WTC11 (cell line): ENCODE data around the gene ST3GAL6. TPM values are rescaled to one million over a fixed set of nuclear protein-coding genes. Genes with fewer than 3 reads are reported as not detected.
"Not testable (repeated sequence)": the region's sequence is repeated elsewhere in the genome, so short reads cannot be mapped to it uniquely, and the experiment has no call there.

ENCODE experiments used
- ATAC-seq: fragments of 200-7000 bp; cut with Tn5 transposase; 2 replicates; pipeline ENCODE4 v1.10.0; 2021; ENCODE audit warnings: mild to moderate bottlenecking, moderate library complexity
- CTCF ChIA-PET: fragments of 300-600 bp; sonication (Branson Sonifier 250); formaldehyde crosslinking; loops from one replicate; lab custom pipeline; 2021; ENCODE audit warnings: antibody characterized with exemption; lab: Charles Lee
- POLR2A ChIA-PET: fragments of 350-600 bp; sonication (Branson Sonifier 250); formaldehyde crosslinking; loops from one replicate; lab custom pipeline; 2021; ENCODE audit warnings: antibody characterized with exemption; lab: Charles Lee
- DNase-seq: peaks from one replicate; pipeline ENCODE4 v3.0.0; 2021; ENCODE audit warnings: low spot score
- H3K27ac Mint-ChIP-seq: 2 replicates; pipeline ENCODE4 v1.8.0; 2021; ENCODE audit warnings: mixed read lengths
- H3K27me3 Mint-ChIP-seq: 2 replicates; pipeline ENCODE4 v1.8.0; 2021; ENCODE audit warnings: low read depth, mild to moderate bottlenecking, moderate library complexity, mixed read lengths
- H3K36me3 Mint-ChIP-seq: 2 replicates; pipeline ENCODE4 v1.8.0; 2021; ENCODE audit warnings: mixed read lengths
- H3K4me1 Mint-ChIP-seq: 2 replicates; pipeline ENCODE4 v1.8.0; 2022; ENCODE audit warnings: mixed read lengths
- H3K4me3 Mint-ChIP-seq: 2 replicates; pipeline ENCODE4 v1.8.0; 2021; ENCODE audit warnings: mild to moderate bottlenecking, moderate library complexity, mixed read lengths
- H3K9me3 Mint-ChIP-seq: 2 replicates; pipeline ENCODE4 v1.8.0; 2021; ENCODE audit warnings: mixed read lengths
- CREM ChIP-seq: sonication (generic); formaldehyde crosslinking; IDR thresholded peaks from 2 replicates; pipeline ENCODE4 v1.8.1; 2022; ENCODE audit warnings: mild to moderate bottlenecking, missing genetic modification reagents, moderate library complexity
- ESRRA ChIP-seq: sonication (generic); formaldehyde crosslinking; IDR thresholded peaks from 2 replicates; pipeline ENCODE4 v1.8.1; 2022; ENCODE audit warnings: mild to moderate bottlenecking, missing genetic modification reagents, borderline replicate concordance
- FOXK1 ChIP-seq: sonication (generic); formaldehyde crosslinking; IDR thresholded peaks from 2 replicates; pipeline ENCODE4 v1.8.0; 2022; ENCODE audit warnings: mild to moderate bottlenecking, moderate library complexity, missing genetic modification reagents
- IRF2 ChIP-seq: sonication (generic); formaldehyde crosslinking; IDR thresholded peaks from 2 replicates; pipeline ENCODE4 v1.8.0; 2022; ENCODE audit warnings: low read depth, missing genetic modification reagents, borderline replicate concordance
- KAT7 ChIP-seq: sonication (generic); formaldehyde crosslinking; IDR thresholded peaks from 2 replicates; pipeline ENCODE4 v1.8.1; 2023; ENCODE audit warnings: missing genetic modification reagents, mild to moderate bottlenecking, borderline replicate concordance
- MYBL2 ChIP-seq: sonication (generic); formaldehyde crosslinking; IDR thresholded peaks from 2 replicates; pipeline ENCODE4 v1.8.1; 2023; ENCODE audit warnings: mild to moderate bottlenecking, moderate library complexity, missing genetic modification reagents
- NR1H2 ChIP-seq: sonication (generic); formaldehyde crosslinking; IDR thresholded peaks from 2 replicates; pipeline ENCODE4 v1.9.0; 2021; ENCODE audit warnings: mild to moderate bottlenecking, moderate library complexity, missing genetic modification reagents
- NR2C2 ChIP-seq: sonication (generic); formaldehyde crosslinking; IDR thresholded peaks from 2 replicates; pipeline ENCODE4 v1.8.0; 2022; ENCODE audit warnings: mild to moderate bottlenecking, missing genetic modification reagents
- PRRX2 ChIP-seq: fragments of 250-450 bp; sonication (Bioruptor Pico); IDR thresholded peaks from 2 replicates; pipeline ENCODE4 v1.8.0; 2021; ENCODE audit warnings: mild to moderate bottlenecking
- SMAD4 ChIP-seq: sonication (generic); formaldehyde crosslinking; IDR thresholded peaks from 2 replicates; pipeline ENCODE4 v1.8.0; 2022; ENCODE audit warnings: mild to moderate bottlenecking, missing genetic modification reagents
- TEAD1 ChIP-seq: sonication (generic); formaldehyde crosslinking; IDR thresholded peaks from 2 replicates; pipeline ENCODE4 v1.8.0; 2022; ENCODE audit warnings: mild to moderate bottlenecking, missing genetic modification reagents
- TEAD4 ChIP-seq: sonication (generic); formaldehyde crosslinking; IDR thresholded peaks from 2 replicates; pipeline ENCODE4 v1.8.0; 2022; ENCODE audit warnings: mild to moderate bottlenecking, missing genetic modification reagents
- TP53 ChIP-seq: sonication (generic); formaldehyde crosslinking; IDR thresholded peaks from 2 replicates; pipeline ENCODE4 v1.8.1; 2023; ENCODE audit warnings: mild to moderate bottlenecking, missing genetic modification reagents
- ZNF671 ChIP-seq: fragments of 250-450 bp; sonication (Bioruptor Pico); IDR thresholded peaks from 2 replicates; pipeline ENCODE4 v1.8.0; 2021; ENCODE audit warnings: mild to moderate bottlenecking
- total RNA-seq: library from RNA; stranded (reverse); gene quantifications from 3 replicates; pipeline ENCODE4 v1.2.3, GENCODE V29; 2021
- TF ChIP-seq, protein P1 (sequence below): sonication (generic); formaldehyde crosslinking; IDR thresholded peaks from 2 replicates; pipeline ENCODE4 v1.8.0; 2023; ENCODE audit warnings: mild to moderate bottlenecking, missing genetic modification reagents
- TF ChIP-seq, protein P2 (sequence below): sonication (generic); formaldehyde crosslinking; IDR thresholded peaks from 2 replicates; pipeline ENCODE4 v1.8.0; 2023; ENCODE audit warnings: missing genetic modification reagents
- TF ChIP-seq, protein P3 (sequence below): sonication (generic); formaldehyde crosslinking; IDR thresholded peaks from 2 replicates; pipeline ENCODE4 v1.8.0; 2022; ENCODE audit warnings: mild to moderate bottlenecking, missing genetic modification reagents
- TF ChIP-seq, protein P4 (sequence below): fragments of 250-450 bp; sonication (Bioruptor Pico); IDR thresholded peaks from 2 replicates; pipeline ENCODE4 v1.8.0; 2021; ENCODE audit warnings: mild to moderate bottlenecking
- TF ChIP-seq, protein P5 (sequence below): sonication (generic); formaldehyde crosslinking; IDR thresholded peaks from 2 replicates; pipeline ENCODE4 v1.8.1; 2022; ENCODE audit warnings: mild to moderate bottlenecking, moderate library complexity, missing genetic modification reagents
- TF ChIP-seq, protein P6 (sequence below): sonication (generic); formaldehyde crosslinking; IDR thresholded peaks from 2 replicates; pipeline ENCODE4 v1.8.1; 2023; ENCODE audit warnings: mild to moderate bottlenecking, missing genetic modification reagents

Gene ST3GAL6
- total RNA-seq, 1 experiment from 2014 or later = 8.1 TPM

DNA sequence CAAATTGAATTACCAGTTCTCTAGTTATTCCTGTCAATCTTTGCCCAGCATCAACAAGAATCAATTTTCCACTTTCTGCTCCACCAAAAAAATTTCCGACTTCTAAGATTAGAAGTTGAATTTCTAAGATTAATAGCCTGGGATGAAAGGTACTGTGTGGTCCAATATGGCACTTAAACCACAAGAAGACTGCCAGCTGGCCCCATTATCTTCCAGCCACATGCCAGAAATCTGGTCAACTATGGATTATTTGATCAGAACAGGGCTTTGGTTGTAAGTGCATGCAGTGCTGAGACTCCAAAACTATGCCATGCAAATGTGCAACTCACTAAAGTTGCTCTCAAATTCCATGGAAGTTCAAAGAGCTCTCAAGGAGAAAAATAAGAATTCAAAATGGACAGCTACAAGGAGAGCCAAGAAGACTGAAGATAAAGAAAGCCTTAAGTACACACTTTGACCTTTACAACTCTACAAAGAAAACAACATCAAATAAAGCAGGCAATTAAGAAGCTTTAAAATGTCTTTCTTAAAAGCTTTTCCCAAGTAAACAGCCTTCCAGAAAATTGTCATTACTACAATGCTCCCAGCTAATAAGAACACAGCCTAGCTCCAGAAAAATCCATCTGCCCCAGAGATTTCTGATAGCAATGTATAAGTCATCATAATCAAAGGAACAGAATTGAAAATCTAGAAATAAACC, 64.2 kb downstream of the ST3GAL6 start:
- no peak overlapping the region for H3K27ac Mint-ChIP-seq
- CTCF ChIA-PET = interaction anchor here (0.6 to 2.2 kb wide), 6 partner anchors 10 to 167 kb away, joined by 3 to 13 read pairs (median 4); partner anchors contain the start of gene DCBLD2
- H3K4me3 Mint-ChIP-seq = no peak overlapping the region
- H3K4me1 Mint-ChIP-seq = peaks cover 5% of the 10 kb centered on the region
- no peak for ATAC-seq
- no peak for TF ChIP-seq TP53 (CRISPR knock-in tag)
- TF ChIP-seq, protein P1, sequence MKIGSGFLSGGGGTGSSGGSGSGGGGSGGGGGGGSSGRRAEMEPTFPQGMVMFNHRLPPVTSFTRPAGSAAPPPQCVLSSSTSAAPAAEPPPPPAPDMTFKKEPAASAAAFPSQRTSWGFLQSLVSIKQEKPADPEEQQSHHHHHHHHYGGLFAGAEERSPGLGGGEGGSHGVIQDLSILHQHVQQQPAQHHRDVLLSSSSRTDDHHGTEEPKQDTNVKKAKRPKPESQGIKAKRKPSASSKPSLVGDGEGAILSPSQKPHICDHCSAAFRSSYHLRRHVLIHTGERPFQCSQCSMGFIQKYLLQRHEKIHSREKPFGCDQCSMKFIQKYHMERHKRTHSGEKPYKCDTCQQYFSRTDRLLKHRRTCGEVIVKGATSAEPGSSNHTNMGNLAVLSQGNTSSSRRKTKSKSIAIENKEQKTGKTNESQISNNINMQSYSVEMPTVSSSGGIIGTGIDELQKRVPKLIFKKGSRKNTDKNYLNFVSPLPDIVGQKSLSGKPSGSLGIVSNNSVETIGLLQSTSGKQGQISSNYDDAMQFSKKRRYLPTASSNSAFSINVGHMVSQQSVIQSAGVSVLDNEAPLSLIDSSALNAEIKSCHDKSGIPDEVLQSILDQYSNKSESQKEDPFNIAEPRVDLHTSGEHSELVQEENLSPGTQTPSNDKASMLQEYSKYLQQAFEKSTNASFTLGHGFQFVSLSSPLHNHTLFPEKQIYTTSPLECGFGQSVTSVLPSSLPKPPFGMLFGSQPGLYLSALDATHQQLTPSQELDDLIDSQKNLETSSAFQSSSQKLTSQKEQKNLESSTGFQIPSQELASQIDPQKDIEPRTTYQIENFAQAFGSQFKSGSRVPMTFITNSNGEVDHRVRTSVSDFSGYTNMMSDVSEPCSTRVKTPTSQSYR (CRISPR knock-in tag) = no peak
- TF ChIP-seq, protein P2, sequence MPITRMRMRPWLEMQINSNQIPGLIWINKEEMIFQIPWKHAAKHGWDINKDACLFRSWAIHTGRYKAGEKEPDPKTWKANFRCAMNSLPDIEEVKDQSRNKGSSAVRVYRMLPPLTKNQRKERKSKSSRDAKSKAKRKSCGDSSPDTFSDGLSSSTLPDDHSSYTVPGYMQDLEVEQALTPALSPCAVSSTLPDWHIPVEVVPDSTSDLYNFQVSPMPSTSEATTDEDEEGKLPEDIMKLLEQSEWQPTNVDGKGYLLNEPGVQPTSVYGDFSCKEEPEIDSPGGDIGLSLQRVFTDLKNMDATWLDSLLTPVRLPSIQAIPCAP (CRISPR knock-in tag) = no peak
- TF ChIP-seq SMAD4 (CRISPR knock-in tag) = no peak
- TF ChIP-seq, protein P3, sequence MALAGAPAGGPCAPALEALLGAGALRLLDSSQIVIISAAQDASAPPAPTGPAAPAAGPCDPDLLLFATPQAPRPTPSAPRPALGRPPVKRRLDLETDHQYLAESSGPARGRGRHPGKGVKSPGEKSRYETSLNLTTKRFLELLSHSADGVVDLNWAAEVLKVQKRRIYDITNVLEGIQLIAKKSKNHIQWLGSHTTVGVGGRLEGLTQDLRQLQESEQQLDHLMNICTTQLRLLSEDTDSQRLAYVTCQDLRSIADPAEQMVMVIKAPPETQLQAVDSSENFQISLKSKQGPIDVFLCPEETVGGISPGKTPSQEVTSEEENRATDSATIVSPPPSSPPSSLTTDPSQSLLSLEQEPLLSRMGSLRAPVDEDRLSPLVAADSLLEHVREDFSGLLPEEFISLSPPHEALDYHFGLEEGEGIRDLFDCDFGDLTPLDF (CRISPR knock-in tag) = no peak
- TF ChIP-seq, protein P4, sequence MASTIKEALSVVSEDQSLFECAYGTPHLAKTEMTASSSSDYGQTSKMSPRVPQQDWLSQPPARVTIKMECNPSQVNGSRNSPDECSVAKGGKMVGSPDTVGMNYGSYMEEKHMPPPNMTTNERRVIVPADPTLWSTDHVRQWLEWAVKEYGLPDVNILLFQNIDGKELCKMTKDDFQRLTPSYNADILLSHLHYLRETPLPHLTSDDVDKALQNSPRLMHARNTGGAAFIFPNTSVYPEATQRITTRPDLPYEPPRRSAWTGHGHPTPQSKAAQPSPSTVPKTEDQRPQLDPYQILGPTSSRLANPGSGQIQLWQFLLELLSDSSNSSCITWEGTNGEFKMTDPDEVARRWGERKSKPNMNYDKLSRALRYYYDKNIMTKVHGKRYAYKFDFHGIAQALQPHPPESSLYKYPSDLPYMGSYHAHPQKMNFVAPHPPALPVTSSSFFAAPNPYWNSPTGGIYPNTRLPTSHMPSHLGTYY (CRISPR knock-in tag) = no peak
- TF ChIP-seq ESRRA = no peak
- no peak for TF ChIP-seq KAT7 (CRISPR knock-in tag)
- TF ChIP-seq, protein P5, sequence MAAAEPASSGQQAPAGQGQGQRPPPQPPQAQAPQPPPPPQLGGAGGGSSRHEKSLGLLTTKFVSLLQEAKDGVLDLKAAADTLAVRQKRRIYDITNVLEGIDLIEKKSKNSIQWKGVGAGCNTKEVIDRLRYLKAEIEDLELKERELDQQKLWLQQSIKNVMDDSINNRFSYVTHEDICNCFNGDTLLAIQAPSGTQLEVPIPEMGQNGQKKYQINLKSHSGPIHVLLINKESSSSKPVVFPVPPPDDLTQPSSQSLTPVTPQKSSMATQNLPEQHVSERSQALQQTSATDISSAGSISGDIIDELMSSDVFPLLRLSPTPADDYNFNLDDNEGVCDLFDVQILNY (CRISPR knock-in tag) = no peak
- TF ChIP-seq FOXK1 (CRISPR knock-in tag) = no peak
- TF ChIP-seq, protein P6, sequence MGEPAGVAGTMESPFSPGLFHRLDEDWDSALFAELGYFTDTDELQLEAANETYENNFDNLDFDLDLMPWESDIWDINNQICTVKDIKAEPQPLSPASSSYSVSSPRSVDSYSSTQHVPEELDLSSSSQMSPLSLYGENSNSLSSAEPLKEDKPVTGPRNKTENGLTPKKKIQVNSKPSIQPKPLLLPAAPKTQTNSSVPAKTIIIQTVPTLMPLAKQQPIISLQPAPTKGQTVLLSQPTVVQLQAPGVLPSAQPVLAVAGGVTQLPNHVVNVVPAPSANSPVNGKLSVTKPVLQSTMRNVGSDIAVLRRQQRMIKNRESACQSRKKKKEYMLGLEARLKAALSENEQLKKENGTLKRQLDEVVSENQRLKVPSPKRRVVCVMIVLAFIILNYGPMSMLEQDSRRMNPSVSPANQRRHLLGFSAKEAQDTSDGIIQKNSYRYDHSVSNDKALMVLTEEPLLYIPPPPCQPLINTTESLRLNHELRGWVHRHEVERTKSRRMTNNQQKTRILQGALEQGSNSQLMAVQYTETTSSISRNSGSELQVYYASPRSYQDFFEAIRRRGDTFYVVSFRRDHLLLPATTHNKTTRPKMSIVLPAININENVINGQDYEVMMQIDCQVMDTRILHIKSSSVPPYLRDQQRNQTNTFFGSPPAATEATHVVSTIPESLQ (CRISPR knock-in tag) = no peak
- TF ChIP-seq, all 79 proteins: peak for 0
- peaks cover 32% of the 10 kb centered on the region for H3K9me3 Mint-ChIP-seq
- H3K27me3 Mint-ChIP-seq = peaks cover 4% of the 10 kb centered on the region; the same call in 1 of the 2 replicates
- H3K36me3 Mint-ChIP-seq = peaks cover 28% of the 10 kb centered on the region
- DNase-seq = no peak
- POLR2A ChIA-PET = no interaction called here

DNA sequence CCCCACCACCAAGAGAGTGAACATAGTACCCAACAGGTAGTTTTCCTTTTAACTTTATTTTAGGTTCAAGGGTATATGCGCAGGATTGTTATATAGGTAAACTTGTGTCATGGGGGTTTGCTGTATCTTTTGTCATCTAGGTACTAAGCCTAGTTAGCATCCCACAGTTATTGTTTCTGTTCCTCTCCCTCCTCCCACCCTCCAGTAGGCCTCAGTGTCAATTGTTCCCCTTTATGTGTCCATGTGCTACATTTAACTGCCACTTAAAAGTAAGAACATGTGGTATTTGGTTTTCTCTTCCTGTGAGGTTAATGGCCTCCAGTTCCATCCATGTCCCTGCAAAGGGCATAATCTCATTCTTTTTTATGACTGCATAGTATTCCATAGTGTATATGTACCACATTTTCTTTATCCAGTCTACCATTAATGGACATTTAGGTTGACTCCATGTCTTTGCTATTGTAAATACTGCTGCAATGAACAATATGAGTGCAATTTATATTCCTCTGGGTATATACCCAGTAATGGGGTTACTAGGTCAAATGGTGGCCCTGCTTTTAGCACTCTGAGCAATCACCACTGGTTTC, 66.2 kb downstream of the ST3GAL6 start:
- peaks cover 4% of the 10 kb centered on the region; the same call in 1 of the 2 replicates for H3K27me3 Mint-ChIP-seq
- ATAC-seq (no peak), DNase-seq (no peak)
- H3K36me3 Mint-ChIP-seq = peaks cover 40% of the 10 kb centered on the region
- H3K4me1 Mint-ChIP-seq = no peaks in the 10 kb centered on the region
- no peak overlapping the region for H3K27ac Mint-ChIP-seq
- H3K9me3 Mint-ChIP-seq = peaks cover 45% of the 10 kb centered on the region
- CTCF ChIA-PET = no interaction called here
- no peak overlapping the region for H3K4me3 Mint-ChIP-seq
- POLR2A ChIA-PET = no interaction called here
- no peak for TF ChIP-seq NR1H2 (CRISPR knock-in tag)
- TF ChIP-seq TEAD4 = no peak
- no peak for TF ChIP-seq NR2C2 (CRISPR knock-in tag)
- TF ChIP-seq SMAD4 (CRISPR knock-in tag) = no peak
- TF ChIP-seq ZNF671 = no peak
- TF ChIP-seq TEAD1 = no peak
- no peak for TF ChIP-seq CREM (CRISPR knock-in tag)
- no peak for TF ChIP-seq IRF2
- no peak for TF ChIP-seq PRRX2 (CRISPR knock-in tag)
- TF ChIP-seq MYBL2 (CRISPR knock-in tag) = no peak

DNA sequence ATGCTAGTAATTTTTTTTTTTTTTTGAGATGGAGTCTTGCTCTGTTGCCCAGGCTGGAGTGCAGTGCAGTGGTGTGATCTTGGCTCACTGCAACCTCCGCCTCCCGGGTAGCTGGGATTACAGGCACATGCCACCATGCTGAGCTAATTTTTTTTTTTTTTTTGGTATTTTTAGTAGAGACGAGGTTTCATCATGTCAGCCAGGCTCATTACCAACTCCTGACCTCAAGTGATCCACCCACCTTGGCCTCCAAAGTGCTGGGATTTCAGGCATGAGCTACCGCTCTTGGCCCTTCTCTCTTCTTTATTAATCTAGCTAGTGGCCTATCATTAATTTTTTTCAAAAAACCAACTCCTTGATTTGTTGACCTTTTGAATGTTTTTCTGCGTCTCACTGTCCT, 67.9 kb downstream of the ST3GAL6 start:
- Mint-ChIP-seq H3K9me3 (peaks cover 45% of the 10 kb centered on the region), H3K36me3 (peaks cover 42% of the 10 kb centered on the region)
- DNase-seq, H3K27ac Mint-ChIP-seq, ATAC-seq, H3K4me1 Mint-ChIP-seq, H3K27me3 Mint-ChIP-seq, POLR2A ChIA-PET, H3K4me3 Mint-ChIP-seq: not testable (repeated sequence)
- CTCF ChIA-PET = interaction anchor here (0.7 kb wide), 1 partner anchor 70 kb away, joined by 4 read pairs; the partner anchor contains the start of gene DCBLD2
